ENCODE measurements around the gene SUMF1.

DNA sequence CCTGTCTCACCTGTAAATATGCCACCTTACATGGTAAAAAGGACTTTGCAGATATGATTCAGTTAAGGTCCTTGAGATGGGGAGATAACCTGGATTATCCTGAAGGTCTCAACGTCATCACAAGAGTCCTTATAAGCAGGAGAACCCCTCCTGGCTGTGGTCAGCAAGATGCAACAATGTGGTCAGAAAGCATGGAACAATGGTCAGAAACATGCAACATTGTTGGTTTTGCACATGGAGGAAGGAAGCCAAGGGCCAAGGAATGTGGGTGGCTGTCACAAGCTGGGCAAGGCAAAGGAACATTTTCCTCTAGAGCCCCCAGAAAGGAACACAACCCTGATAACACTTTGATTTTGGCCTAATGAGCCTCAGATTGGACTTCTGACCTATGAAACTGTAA lies 9.4 kb upstream of the SUMF1 start:
- TF ChIP-seq EZH2 (IDR thresholded peaks at IDR 0.05) (no peak), POLR2AphosphoS5 (IDR thresholded peaks at IDR 0.05; ENCODE audit: borderline replicate concordance, low read depth, low read length) (no peak), FOXP2 (optimal IDR thresholded peaks at IDR 0.05; ENCODE audit: control extremely low read depth, extremely low read length, insufficient read depth) (no peak)
